Measurements from ENCODE around the gene TMPRSS13.

- TF ChIP-seq CTCF (conservative IDR thresholded peaks at IDR 0.05; ENCODE audit: low read length) (no peak), EZH2phosphoT487 (IDR thresholded peaks at IDR 0.05; ENCODE audit: borderline replicate concordance, low read depth, low read length) (no peak)
Observed at GRCh38 chr11:117928446-117929141, 608 bp downstream of the TMPRSS13 start.

All from OCI-LY7 (cell line).